ENCODE measurements around the gene NSD1. TPM values are rescaled to one million over a fixed set of nuclear protein-coding genes. Genes with fewer than 3 reads are reported as not detected.

The NSD1 gene
- total and polyA plus RNA-seq, 9 of the 15 experiments (the other 6 are each of a cell fraction or from before 2014, with no cell fraction given): 3.8 to 51.0 (median 24.7) TPM

DNA sequence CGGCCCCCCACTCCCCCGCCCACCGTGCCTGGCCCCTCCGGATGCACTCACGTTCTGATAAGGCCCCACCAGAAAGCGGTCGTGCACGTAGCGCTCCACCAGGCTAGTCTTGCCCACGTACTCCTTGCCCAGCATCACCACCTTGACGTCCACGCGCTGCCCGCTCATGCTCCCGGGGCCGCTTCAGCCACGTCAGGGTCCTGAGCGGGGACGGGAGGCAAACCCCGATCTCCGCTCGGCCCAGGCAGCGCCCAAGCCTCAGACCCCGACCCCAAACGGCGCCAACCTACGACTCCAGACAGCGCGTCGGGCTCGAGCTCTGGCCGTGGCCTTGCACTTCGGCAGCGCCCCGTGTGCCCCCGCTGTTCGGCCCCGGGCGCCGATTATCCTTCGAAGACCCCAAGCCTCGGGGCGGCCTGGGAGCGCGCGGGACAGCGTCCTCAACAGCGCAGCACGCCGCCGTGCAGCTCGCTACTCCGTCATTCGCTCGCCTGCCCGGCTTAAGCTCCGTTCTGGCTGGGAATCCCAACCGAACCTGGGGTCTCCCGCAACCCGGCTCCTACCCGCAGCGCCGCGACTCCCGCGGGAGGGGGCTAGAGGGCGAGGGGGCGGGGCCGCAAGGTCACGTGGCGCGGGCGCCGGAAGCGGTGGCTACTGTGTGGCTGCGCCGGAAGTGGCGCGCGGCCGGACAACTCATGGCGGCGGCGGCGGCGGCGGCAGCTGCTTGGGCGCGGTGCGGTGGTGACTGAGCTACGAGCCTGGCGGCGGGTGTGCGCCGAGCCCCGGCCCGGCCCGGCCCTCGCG lies 169.8 kb downstream of the NSD1 start, which contains the start of the genes PRELID1 and RAB24 (continued):
- TF ChIP-seq JUN (IDR thresholded peaks at IDR 0.05; ENCODE audit: borderline replicate concordance, low read depth, low read length) (no peak), JUN (CRISPR knock-in tag; IDR thresholded peaks at IDR 0.05; ENCODE audit: borderline replicate concordance) (peak; percentile 75; the same call in 1 of the 2 replicates), MEF2D (tag; conservative IDR thresholded peaks at IDR 0.05; ENCODE audit: low read depth) (no peak), SMAD4 (CRISPR knock-in tag; conservative IDR thresholded peaks at IDR 0.05) (0 out of 2 replicates have a peak, but pooled peaks have one; percentile 16), HEY1 (CRISPR knock-in tag; IDR thresholded peaks at IDR 0.05; ENCODE audit: borderline replicate concordance) (no peak), HCFC1 (IDR thresholded peaks at IDR 0.05; ENCODE audit: low read depth, low read length) (peak; percentile 75), ZNF668 (CRISPR knock-in tag; IDR thresholded peaks at IDR 0.05) (no peak), BRCA1 (IDR thresholded peaks at IDR 0.05) (no peak), BRCA1 (CRISPR knock-in tag; IDR thresholded peaks at IDR 0.05) (no peak), BRD4 (IDR thresholded peaks at IDR 0.05) (0 out of 2 replicates have a peak, but pooled peaks have one; percentile 59), THRAP3 (IDR thresholded peaks at IDR 0.05; ENCODE audit: borderline replicate concordance) (no peak), BHLHE40 (IDR thresholded peaks at IDR 0.05; ENCODE audit: low read length) (peak; percentile 61)
- TF ChIP-seq, protein P1, sequence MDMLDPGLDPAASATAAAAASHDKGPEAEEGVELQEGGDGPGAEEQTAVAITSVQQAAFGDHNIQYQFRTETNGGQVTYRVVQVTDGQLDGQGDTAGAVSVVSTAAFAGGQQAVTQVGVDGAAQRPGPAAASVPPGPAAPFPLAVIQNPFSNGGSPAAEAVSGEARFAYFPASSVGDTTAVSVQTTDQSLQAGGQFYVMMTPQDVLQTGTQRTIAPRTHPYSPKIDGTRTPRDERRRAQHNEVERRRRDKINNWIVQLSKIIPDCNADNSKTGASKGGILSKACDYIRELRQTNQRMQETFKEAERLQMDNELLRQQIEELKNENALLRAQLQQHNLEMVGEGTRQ (CRISPR knock-in tag; IDR thresholded peaks at IDR 0.05): peak; percentile 97
- TF ChIP-seq, protein P2, sequence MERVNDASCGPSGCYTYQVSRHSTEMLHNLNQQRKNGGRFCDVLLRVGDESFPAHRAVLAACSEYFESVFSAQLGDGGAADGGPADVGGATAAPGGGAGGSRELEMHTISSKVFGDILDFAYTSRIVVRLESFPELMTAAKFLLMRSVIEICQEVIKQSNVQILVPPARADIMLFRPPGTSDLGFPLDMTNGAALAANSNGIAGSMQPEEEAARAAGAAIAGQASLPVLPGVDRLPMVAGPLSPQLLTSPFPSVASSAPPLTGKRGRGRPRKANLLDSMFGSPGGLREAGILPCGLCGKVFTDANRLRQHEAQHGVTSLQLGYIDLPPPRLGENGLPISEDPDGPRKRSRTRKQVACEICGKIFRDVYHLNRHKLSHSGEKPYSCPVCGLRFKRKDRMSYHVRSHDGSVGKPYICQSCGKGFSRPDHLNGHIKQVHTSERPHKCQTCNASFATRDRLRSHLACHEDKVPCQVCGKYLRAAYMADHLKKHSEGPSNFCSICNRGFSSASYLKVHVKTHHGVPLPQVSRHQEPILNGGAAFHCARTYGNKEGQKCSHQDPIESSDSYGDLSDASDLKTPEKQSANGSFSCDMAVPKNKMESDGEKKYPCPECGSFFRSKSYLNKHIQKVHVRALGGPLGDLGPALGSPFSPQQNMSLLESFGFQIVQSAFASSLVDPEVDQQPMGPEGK (CRISPR knock-in tag; IDR thresholded peaks at IDR 0.05; ENCODE audit: borderline replicate concordance): no peak
- TF ChIP-seq, protein P3, sequence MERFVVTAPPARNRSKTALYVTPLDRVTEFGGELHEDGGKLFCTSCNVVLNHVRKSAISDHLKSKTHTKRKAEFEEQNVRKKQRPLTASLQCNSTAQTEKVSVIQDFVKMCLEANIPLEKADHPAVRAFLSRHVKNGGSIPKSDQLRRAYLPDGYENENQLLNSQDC (CRISPR knock-in tag; IDR thresholded peaks at IDR 0.05): no peak; the same call in 1 of the 2 replicates

All from K562 (cell line).